Lower leg skin (tissue), 4 donors: ENCODE results near the gene FREM2. TPM values are rescaled to one million over a fixed set of nuclear protein-coding genes. Genes with fewer than 3 reads are reported as not detected.

Experiments used
- DNase-seq, 2 donors: peaks; one replicate each; pipeline ENCODE4 v3.0.0-alpha.2; 2019; ENCODE audit warnings: low spot score in 2 of 2
- H3K4me3 ChIP-seq: fragments of 200-600 bp; sonication (generic); 2 replicates; pipeline ENCODE4 v1.5.1; 2017; ENCODE audit warnings: mild to moderate bottlenecking, low read depth; ENCODE audit not compliant: poor library complexity, severe bottlenecking
- POLR2A ChIP-seq, 2 donors: fragments of 450-650 bp; IDR thresholded peaks; one replicate each; pipeline ENCODE4 v1.6.1; 2016 to 2017; ENCODE audit warnings: antibody characterized with exemption in 2 of 2, mild to moderate bottlenecking in 1 of 2, moderate library complexity in 1 of 2
- WGBS, 2 donors: methylation state at CpG; one replicate each; pipeline ENCODE4 v1.1.5; 2018; 5-methylcytosine and 5-hydroxymethylcytosine counted together
- intact Hi-C: fragments of 100-400 bp; cut with DNase I; formaldehyde crosslinking; loops from one replicate; pipeline ENCODE4 v1.15.0; 2023; ENCODE audit warnings: low total_unique reads
- total RNA-seq, 4 donors: library from RNA; depleted of rRNA; stranded (reverse); fragments of >200 nt; gene quantifications; one replicate each; pipeline ENCODE4 v1.1.0, GENCODE V29; 2016
- TF ChIP-seq, protein P1 (sequence below), 3 donors: fragments of 450-650 bp; IDR thresholded peaks; one replicate each; pipeline ENCODE4 v1.5.1; 2016; ENCODE audit warnings: antibody characterized with exemption in 3 of 3, mild to moderate bottlenecking in 3 of 3, moderate library complexity in 2 of 3

The FREM2 gene
- total RNA-seq, 4 donors from 2014 or later, result 0.34 to 2.6 (median 0.59) TPM

- H3K4me3 ChIP-seq, result no peak overlapping the region
- no peak for DNase-seq
- WGBS, 2 donors, result 84 to 90% methylated on average over 6 to 8 of the region's 12 CpGs
- no peak for TF ChIP-seq POLR2A (IDR thresholded peaks at IDR 0.05)
- TF ChIP-seq, protein P1, sequence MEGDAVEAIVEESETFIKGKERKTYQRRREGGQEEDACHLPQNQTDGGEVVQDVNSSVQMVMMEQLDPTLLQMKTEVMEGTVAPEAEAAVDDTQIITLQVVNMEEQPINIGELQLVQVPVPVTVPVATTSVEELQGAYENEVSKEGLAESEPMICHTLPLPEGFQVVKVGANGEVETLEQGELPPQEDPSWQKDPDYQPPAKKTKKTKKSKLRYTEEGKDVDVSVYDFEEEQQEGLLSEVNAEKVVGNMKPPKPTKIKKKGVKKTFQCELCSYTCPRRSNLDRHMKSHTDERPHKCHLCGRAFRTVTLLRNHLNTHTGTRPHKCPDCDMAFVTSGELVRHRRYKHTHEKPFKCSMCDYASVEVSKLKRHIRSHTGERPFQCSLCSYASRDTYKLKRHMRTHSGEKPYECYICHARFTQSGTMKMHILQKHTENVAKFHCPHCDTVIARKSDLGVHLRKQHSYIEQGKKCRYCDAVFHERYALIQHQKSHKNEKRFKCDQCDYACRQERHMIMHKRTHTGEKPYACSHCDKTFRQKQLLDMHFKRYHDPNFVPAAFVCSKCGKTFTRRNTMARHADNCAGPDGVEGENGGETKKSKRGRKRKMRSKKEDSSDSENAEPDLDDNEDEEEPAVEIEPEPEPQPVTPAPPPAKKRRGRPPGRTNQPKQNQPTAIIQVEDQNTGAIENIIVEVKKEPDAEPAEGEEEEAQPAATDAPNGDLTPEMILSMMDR (IDR thresholded peaks at IDR 0.05), result no peak
- intact Hi-C loops, result no loop called here
Observed at GRCh38 chr13:38688674-38689073, 1.8 kb downstream of the FREM2 start.

GRCh38 chr13:38690231-38690630 is 3.4 kb downstream of the FREM2 start:
- intact Hi-C loops, result no loop called here
- TF ChIP-seq, protein P1 (IDR thresholded peaks at IDR 0.05), result no peak
- TF ChIP-seq POLR2A (IDR thresholded peaks at IDR 0.05), result no peak
- DNase-seq, result no peak
- 91 to 95% methylated on average over 2 of the region's 2 CpGs for WGBS, 2 donors
- H3K4me3 ChIP-seq, result no peak overlapping the region

- no peak overlapping the region for H3K4me3 ChIP-seq
- TF ChIP-seq, protein P1 (IDR thresholded peaks at IDR 0.05), result no peak
- TF ChIP-seq POLR2A (IDR thresholded peaks at IDR 0.05), result no peak
- DNase-seq, result no peak
- intact Hi-C loops, result no loop called here
- 63 to 77% methylated on average over 2 of the region's 2 CpGs for WGBS, 2 donors
Observed at GRCh38 chr13:38693168-38693567, 6.3 kb downstream of the FREM2 start.

- H3K4me3 ChIP-seq, result no peak overlapping the region
- no peak for DNase-seq
- 20 to 29% methylated on average over 2 of the region's 2 CpGs for WGBS, 2 donors
- no peak for TF ChIP-seq POLR2A (IDR thresholded peaks at IDR 0.05)
- TF ChIP-seq, protein P1 (IDR thresholded peaks at IDR 0.05), result no peak
- intact Hi-C loops, result no loop called here
Observed at GRCh38 chr13:38693641-38694040, 6.8 kb downstream of the FREM2 start.

GRCh38 chr13:38697197-38697596 is 10.3 kb downstream of the FREM2 start:
- no peak for DNase-seq
- intact Hi-C loops, result no loop called here
- TF ChIP-seq, protein P1 (IDR thresholded peaks at IDR 0.05), result no peak
- no peak for TF ChIP-seq POLR2A (IDR thresholded peaks at IDR 0.05)
- H3K4me3 ChIP-seq, result no peak overlapping the region
- WGBS, 2 donors, result 57 to 78% methylated on average over 1 of the region's 1 CpG

DNA sequence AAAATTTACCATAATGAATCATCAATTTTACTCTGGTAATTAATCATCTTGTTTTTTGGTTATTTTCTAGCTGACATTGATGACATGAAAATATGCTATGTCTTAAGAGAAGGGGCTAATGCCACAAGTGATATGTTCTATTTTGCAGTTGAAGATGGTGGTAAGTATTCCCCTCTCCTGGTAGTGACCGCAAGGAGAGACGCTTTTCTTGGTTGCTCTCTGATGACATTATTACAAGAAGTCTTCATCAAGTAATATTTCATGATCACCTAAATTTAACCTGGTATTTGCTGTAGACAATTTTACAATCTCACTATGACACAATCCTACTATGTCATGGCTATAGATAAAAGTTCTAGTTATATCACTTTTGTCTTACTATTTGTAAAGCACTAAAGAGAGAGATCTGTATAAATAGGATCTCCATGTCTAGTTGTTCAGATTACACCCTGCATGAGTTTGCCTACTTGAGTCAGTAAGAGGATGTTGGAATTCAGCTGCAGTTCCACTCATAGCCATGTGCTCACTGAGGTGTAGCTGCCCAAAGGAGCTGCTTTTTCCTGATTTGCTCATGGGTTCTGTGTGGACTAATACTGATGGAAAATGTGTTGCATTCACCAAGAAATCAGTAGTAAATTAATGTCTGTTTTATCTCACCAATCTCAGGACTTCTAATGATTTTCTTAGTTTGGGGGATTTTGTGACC is 10.9 kb downstream of the FREM2 start:
- DNase-seq, result no peak
- intact Hi-C loops, result no loop called here
- TF ChIP-seq, protein P1 (IDR thresholded peaks at IDR 0.05), result no peak
- WGBS, 2 donors, result 89 to 93% methylated on average over 2 of the region's 2 CpGs
- no peak overlapping the region for H3K4me3 ChIP-seq
